HL-60/S4 (cell line): ENCODE measurements around the gene FAM9C.
"Not testable (repeated sequence)": the region's sequence is repeated elsewhere in the genome, so short reads cannot be mapped to it uniquely, and the experiment has no call there.

Experiments used
- in situ Hi-C: fragments of 300-500 bp; cut with MboI; formaldehyde crosslinking; loops from 2 replicates; pipeline ENCODE4 v1.14.3; 2022; ENCODE audit warnings: low sequenced_read_pairs

The FAM9C gene

DNA sequence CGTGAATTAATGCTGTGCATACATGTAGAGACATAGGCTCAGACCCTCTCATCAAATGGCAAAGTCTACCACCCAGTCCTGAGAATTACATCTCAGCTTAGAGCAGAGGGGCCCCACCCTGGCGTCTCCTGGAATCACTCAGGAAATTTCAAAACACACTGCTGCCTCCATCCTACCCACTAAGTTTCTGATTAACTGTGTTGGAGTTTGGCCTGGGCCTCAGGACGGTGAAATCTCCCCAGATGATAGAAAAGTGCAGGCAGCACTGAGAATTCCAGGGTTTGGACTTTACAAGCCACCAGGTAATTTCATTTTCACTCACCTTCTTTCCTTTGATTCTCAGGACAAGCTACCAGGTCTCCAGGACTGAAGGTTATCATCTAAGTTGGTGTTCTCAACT, 3.3 kb upstream of the FAM9C start:
- in situ Hi-C loops = no loop called here

- in situ Hi-C loops = no loop called here
These were observed 1.9 kb upstream of the FAM9C start for GRCh38 chrX:13046141-13046855.

- in situ Hi-C loops = no loop called here
These were observed 482 bp downstream of the FAM9C start for GRCh38 chrX:13043938-13044337.

DNA sequence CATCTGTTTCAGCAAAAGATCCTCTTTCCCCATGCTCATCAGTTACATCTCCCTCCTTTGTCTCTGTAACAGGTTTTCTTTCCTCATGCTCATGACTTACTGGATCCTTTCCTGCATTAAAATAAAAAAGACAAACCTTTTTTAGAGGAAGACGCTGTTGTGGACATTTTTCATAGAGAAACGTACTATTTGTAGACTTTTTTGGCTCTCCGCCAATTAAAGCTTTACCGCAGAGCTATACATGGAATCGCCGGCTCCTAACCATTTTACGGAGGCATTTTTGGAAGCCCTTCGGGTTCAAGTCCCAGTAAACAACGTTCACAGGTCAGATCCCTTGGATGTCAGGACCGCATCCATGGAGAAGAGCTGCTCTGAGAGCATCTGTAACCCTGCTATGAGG, 1.3 kb downstream of the FAM9C start:
- in situ Hi-C loops = no loop called here

DNA sequence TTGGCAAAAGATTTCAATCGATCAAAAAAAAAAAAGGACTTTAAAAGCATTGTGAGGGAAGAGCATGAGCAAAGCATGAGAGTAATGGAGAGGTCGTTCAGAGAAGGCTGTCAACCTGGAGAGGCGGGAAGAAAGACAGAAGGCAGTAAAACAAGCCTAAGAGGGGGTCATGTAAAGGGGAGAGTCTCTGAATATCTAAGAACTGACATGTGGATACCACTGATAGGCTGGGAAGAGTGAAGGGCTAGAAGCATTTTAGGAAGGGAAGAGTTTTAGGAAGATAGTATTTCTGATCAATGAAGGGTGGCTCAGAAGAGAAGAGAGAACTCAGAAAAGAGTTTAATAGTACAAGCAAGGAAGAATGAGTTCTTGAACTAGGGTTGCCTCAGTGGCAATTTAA, 7.5 kb downstream of the FAM9C start:
- in situ Hi-C loops = no loop called here

DNA sequence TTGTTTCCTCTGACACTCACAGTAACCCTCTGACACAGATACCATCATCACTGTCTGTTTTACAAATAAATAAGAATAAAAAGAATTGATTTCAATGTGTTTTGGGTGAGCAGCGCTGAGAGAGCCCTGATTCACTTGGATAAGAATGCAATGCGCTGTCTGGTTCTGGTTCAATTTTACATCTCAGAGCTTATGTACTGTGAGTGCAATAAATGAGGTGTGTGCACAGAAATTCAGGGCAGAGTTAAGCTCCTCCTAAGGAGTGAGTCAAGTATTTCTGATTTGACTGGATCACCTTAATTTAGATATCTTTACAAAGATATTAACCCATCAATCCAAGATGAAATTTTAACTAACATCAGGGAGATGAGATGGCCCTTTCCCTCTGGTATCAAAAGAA, 11.2 kb downstream of the FAM9C start:
- in situ Hi-C loops = no loop called here

DNA sequence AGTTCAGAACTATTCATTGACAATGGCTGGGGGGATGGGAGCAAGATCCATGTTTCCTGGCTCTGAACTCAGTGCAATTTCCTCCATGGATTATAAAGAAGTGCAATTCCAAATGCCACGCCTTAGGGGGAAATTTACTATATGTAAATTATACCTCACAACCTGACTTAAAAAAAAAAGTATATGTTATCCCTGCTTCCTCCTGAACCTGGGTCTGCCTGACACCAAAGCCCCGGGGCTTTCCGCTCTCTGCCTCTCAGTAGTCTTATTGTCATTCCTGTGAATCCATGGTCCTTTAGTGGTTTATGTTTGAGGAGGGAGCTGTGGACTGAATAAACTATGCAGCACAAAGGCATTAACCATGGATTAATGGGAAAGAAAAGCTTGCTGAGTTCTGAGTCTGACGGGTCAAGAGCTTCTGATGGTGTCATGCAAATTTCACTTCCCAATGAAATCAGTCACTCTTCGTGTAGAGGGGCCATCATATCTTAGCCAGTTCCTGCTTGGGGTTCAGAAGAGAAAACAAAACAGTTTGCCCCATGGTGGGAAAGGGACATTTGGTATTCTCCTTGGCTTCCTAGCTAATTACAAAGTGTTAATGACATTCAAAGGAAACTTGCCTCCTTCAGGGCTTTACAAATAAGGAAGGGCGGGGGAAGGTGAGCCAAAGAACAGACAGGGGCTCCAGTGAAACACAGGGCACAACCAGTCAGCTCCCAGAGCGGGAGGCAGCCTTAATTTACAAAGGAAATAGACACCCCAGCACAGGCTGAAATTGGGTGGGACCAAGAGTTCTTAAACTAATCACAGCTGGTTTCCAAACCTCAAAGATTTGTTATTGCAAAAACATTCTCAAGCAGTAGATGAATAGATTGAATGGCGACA, 14.3 kb downstream of the FAM9C start:
- in situ Hi-C loops = no loop called here

DNA sequence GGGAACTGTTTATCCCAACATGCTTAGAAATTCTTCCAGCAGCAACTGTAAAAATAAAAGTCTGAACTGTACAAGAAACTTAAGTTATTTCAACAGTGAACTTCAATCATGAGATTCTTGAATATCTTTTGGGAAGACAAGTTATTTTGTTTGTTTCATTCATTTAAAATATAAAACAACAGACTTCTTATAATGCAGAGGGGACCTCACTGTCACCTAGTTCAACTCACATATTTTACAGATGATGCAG, 14.9 kb downstream of the FAM9C start:
- in situ Hi-C loops = no loop called here

DNA sequence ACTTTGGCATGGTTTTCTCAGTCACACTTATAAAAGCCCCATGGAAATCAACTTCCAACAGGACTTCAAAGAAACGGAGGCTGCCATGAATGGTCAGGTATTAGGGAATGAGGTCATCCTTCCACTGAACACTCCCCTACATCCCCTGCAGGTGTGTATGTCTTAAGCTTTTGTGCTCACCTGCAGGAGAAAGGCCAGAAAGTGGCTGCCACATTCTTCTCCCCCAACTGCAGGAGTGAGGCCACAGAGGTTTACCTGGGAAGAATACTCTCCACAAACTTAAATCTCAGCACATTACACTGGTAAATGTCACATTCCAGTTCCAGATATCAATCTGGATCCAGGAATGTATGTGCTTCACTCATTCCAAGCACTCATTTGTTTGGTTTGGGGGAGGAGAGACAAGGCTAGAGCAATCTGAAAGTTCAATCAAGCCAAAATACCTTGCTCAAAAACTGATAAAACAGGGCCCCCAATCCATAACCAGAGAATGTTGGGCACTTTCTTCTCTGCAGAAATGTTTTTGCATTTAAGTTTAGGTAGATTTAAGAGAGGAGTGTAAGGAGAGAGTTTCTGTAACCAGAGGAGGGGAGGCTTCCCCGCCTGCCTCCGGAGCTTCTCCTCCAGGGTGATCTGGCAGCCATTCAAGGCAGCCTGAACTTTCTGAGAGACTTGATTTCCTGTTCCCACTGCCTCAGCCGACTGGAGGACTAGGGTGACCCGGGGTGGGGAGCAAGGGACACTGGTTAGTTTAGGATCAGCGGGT, 15.4 kb downstream of the FAM9C start:
- in situ Hi-C loops = no loop called here

DNA sequence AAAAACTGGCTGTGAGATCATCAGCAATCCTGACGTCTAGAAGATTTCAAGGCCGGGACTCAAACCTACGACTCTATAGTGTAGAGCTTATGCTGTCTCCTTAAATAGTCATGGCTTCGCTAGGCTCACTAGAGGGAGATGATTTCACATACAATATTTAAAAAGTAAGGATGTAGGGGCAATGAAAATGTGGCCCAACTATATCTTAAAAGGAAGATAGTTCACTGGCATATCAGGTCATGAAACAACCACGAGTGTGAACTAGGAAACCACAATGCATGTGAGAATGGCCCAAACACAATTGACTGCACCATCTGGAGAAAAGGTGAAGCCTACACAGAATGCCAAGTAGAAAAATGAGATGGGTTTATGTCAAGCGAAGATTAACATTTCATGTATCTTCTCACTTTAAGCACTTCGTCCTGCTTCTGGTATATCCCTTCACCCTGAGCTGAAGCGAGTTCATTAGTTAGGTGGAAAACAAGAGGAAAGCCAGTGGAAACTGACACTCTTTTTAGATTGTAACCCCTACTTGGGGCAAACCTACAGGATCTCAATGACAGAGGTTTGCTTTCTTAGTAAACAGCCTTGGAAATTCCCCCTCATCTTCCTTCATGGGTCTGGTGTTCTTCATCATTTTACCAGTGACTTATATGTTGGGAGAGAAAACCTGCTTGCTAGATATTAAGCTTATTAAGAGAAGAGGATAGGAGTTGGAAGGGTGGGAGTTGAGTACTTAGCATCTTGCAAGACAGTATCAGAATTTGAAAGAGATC, 17.4 kb downstream of the FAM9C start:
- in situ Hi-C loops = no loop called here

DNA sequence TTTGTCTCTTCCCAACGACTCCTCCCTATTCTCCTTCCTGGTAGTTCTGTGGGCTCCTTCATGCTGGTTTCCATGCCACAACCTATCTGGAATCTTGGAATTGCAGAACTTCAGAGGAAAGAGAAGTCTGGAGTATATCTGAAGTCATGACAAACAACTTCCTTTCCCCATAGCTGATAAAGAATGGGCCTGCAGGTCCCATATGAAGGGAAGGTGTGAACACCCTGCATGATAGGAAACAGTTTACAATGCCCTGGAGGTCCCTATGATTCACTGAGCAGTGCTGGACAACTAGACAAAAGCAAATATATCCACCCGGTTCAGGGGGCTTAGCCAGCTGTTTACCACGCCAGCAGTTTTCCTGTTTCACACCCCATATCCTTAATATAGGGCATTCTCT, 19.4 kb downstream of the FAM9C start:
- in situ Hi-C loops = no loop called here

DNA sequence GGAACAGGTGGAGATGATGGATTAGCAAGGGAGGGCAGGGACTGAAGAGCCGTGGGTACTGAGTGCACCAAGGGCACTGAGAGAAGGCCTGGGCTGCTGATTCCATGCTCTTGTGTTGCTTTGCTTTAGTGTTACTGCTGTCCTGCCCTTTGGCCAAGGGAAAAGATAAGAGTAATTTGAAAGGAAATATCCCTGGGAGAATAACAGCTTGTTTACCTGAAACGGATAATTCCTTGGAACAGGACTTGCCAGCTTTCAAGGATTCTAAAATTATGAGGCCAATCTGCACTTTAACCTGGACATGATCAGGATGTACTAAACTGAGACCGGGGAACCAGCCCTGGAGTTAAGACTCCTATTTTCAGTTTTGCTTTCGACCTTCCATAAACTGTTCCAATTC, 20.4 kb downstream of the FAM9C start:
- in situ Hi-C loops = no loop called here

- in situ Hi-C loops = no loop called here
These were observed 20.9 kb downstream of the FAM9C start for GRCh38 chrX:13023567-13023966.

- in situ Hi-C loops = no loop called here
These were observed 21.5 kb downstream of the FAM9C start for GRCh38 chrX:13022926-13023325.

- in situ Hi-C loops = not testable (repeated sequence)
These were observed 27.7 kb downstream of the FAM9C start for GRCh38 chrX:13016731-13017130.

- in situ Hi-C loops = no loop called here
These were observed 28.7 kb downstream of the FAM9C start for GRCh38 chrX:13015536-13016236.

- in situ Hi-C loops = no loop called here
These were observed 30.0 kb downstream of the FAM9C start for GRCh38 chrX:13014111-13015096.

DNA sequence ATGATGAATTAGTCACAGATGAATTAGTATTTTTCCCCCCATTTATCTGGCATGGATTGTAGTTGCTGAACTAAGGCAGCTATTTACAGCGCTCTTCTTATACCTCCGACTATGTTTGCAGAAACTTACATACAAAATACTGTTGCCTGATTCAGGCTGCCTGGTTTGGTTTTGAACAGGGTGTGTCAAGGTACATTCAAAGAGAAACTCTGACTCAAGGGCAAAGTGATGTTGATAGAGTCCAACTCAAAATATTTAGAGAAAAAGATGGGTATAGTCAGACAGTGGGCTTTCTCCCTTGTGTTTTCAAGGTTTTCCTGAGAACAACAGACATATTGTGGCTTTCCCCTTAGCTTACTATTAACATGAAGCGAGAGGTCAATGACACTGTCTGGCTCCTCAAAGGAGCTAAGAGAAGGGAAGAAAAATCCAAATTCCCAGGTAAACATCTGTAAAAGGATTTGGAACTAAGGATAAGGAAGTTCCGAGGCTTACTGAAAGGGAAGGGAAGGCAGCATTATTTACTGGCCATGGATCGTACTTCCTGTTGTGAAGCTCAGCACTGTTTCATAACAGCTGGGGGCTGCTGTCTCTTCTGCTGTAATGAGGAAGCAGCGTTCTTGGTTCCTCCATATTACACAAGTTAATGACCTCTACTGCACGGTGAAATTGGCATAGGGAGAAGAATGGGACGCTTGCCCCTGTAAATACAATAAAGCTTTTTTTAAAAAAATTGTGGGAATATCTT, 30.9 kb downstream of the FAM9C start:
- in situ Hi-C loops = no loop called here

- in situ Hi-C loops = no loop called here
These were observed 33.9 kb downstream of the FAM9C start for GRCh38 chrX:13010546-13010945.
